ENCODE results near the gene TMEM163.

- no peak for TF ChIP-seq POLR2AphosphoS5 (IDR thresholded peaks at IDR 0.05; ENCODE audit: low read depth, low read length)
- TF ChIP-seq TAF1 (IDR thresholded peaks at IDR 0.05; ENCODE audit: low read depth, low read length): no peak
- TF ChIP-seq POLR2A (IDR thresholded peaks at IDR 0.05; ENCODE audit: low read depth, low read length): no peak
- TF ChIP-seq POU2F2 (IDR thresholded peaks at IDR 0.05; ENCODE audit: low read depth, low read length): no peak
- no peak for TF ChIP-seq SPI1 (IDR thresholded peaks at IDR 0.05; ENCODE audit: low read depth, low read length)
These were observed 298.5 kb downstream of the TMEM163 start for GRCh38 chr2:134420259-134420658.
